GM23338 (cell line): Measurements from ENCODE around the gene KCNIP3. TPM values are rescaled to one million over a fixed set of nuclear protein-coding genes. Genes with fewer than 3 reads are reported as not detected.
A peak's percentile ranks its signal among the peaks of the same experiment; 100 is the strongest.

Experiments used
- ATAC-seq: fragments of 200-7000 bp; cut with Tn5 transposase; 3 replicates; pipeline ENCODE4 v1.9.1; 2020
- DNase-seq: peaks from one replicate; pipeline ENCODE4 v3.0.0-alpha.2; 2015; ENCODE audit warnings: low spot score
- H2AFZ ChIP-seq: fragments of 200-600 bp; sonication (generic); 2 replicates; pipeline ENCODE4 v1.8.0; 2016; ENCODE audit warnings: antibody characterized with exemption, mild to moderate bottlenecking, moderate library complexity
- H3F3A ChIP-seq: fragments of 200-600 bp; sonication (generic); replicated peaks from 2 replicates; pipeline ENCODE4 v1.8.0; 2017; ENCODE audit warnings: antibody characterized with exemption, mixed run types, low read depth
- H3K27ac ChIP-seq: fragments of 200-600 bp; sonication (generic); 2 replicates; pipeline ENCODE4 v1.6.1; 2016; ENCODE audit warnings: low read depth
- H3K27me3 ChIP-seq: fragments of 200-600 bp; sonication (generic); 2 replicates; pipeline ENCODE4 v1.8.0; 2016; ENCODE audit warnings: mild to moderate bottlenecking, mixed run types, moderate library complexity; ENCODE audit not compliant: insufficient read depth
- H3K36me3 ChIP-seq: fragments of 200-600 bp; sonication (generic); 2 replicates; pipeline ENCODE4 v1.8.0; 2016; ENCODE audit warnings: mild to moderate bottlenecking; ENCODE audit not compliant: insufficient read depth
- H3K4me1 ChIP-seq: fragments of 200-600 bp; sonication (generic); 2 replicates; pipeline ENCODE4 v1.8.0; 2016; ENCODE audit warnings: mild to moderate bottlenecking, moderate library complexity; ENCODE audit not compliant: insufficient read depth
- H3K4me2 ChIP-seq: fragments of 200-600 bp; sonication (generic); 2 replicates; pipeline ENCODE4 v1.7.1; 2017; ENCODE audit warnings: mixed run types
- H3K4me3 ChIP-seq: fragments of 200-600 bp; sonication (generic); 2 replicates; pipeline ENCODE4 v1.6.1; 2016; ENCODE audit warnings: mixed run types
- H3K79me2 ChIP-seq: fragments of 200-600 bp; sonication (generic); replicated peaks from 2 replicates; pipeline ENCODE4 v1.8.0; 2017; ENCODE audit warnings: mild to moderate bottlenecking; ENCODE audit not compliant: insufficient read depth
- H3K9me2 ChIP-seq: fragments of 200-600 bp; sonication (generic); 2 replicates; pipeline ENCODE4 v1.8.0; 2017; ENCODE audit not compliant: insufficient read depth
- H4K20me1 ChIP-seq: fragments of 200-600 bp; sonication (generic); replicated peaks from 2 replicates; pipeline ENCODE4 v1.8.0; 2017; ENCODE audit warnings: mild to moderate bottlenecking; ENCODE audit not compliant: insufficient read depth
- H3K27ac Mint-ChIP-seq: 2 replicates; pipeline ENCODE4 v1.8.0; 2020; ENCODE audit warnings: inconsistent platforms, mild to moderate bottlenecking, moderate library complexity, mixed read lengths
- H3K27me3 Mint-ChIP-seq: 3 replicates; pipeline ENCODE4 v1.8.0; 2022; ENCODE audit warnings: low read depth, mild to moderate bottlenecking, moderate library complexity, mixed read lengths, inconsistent platforms; ENCODE audit not compliant: insufficient read depth, poor library complexity
- H3K36me3 Mint-ChIP-seq: 3 replicates; pipeline ENCODE4 v1.8.0; 2021; ENCODE audit warnings: low read depth, mild to moderate bottlenecking, inconsistent platforms, moderate library complexity, mixed read lengths
- H3K4me1 Mint-ChIP-seq: 3 replicates; pipeline ENCODE4 v1.8.0; 2020; ENCODE audit warnings: mild to moderate bottlenecking, inconsistent platforms, mixed read lengths
- H3K4me3 Mint-ChIP-seq: 3 replicates; pipeline ENCODE4 v1.8.0; 2021; ENCODE audit warnings: moderate library complexity, mild to moderate bottlenecking, inconsistent platforms, mixed read lengths
- H3K9me3 Mint-ChIP-seq: 3 replicates; pipeline ENCODE4 v1.8.0; 2020; ENCODE audit warnings: moderate library complexity, mild to moderate bottlenecking, inconsistent platforms, mixed read lengths
- ETS1 ChIP-seq: IDR thresholded peaks from 2 replicates; pipeline ENCODE4 v1.6.1; 2016; ENCODE audit warnings: antibody characterized with exemption
- EZH2 ChIP-seq: fragments of 200-600 bp; sonication (generic); IDR thresholded peaks from one replicate; pipeline ENCODE4 v1.8.0; 2017; ENCODE audit warnings: antibody characterized with exemption, mild to moderate bottlenecking, low read depth; ENCODE audit not compliant: unreplicated experiment
- JUNB ChIP-seq: IDR thresholded peaks from one replicate; pipeline ENCODE4 v1.6.1; 2016; ENCODE audit warnings: antibody characterized with exemption; ENCODE audit not compliant: unreplicated experiment
- NANOG ChIP-seq: IDR thresholded peaks from 2 replicates; pipeline ENCODE4 v1.6.1; 2016; ENCODE audit warnings: antibody characterized with exemption, borderline replicate concordance
- POLR2AphosphoS5 ChIP-seq: IDR thresholded peaks from 2 replicates; pipeline ENCODE4 v1.6.1; 2016; ENCODE audit warnings: antibody characterized with exemption, low read depth
- ZNF114 ChIP-seq: fragments of 250-450 bp; sonication (Bioruptor Pico); IDR thresholded peaks from 2 replicates; pipeline ENCODE4 v1.5.0; 2020; ENCODE audit warnings: mild to moderate bottlenecking, moderate library complexity
- ZNF462 ChIP-seq: fragments of 250-450 bp; sonication (Bioruptor Pico); IDR thresholded peaks from 2 replicates; pipeline ENCODE4 v1.5.0; 2020; ENCODE audit warnings: mild to moderate bottlenecking, moderate library complexity
- polyA plus RNA-seq: library from polyadenylated mRNA; unstranded; fragments of >200 nt; fragmentation: Nextera tagmentation; extraction: Ambion mirVana; gene quantifications from 2 replicates; pipeline ENCODE4 v1.2.1, GENCODE V29; 2016
- total RNA-seq: library from RNA; depleted of rRNA; stranded (reverse); fragments of >200 nt; shearing (Covaris generic); gene quantifications from 2 replicates; pipeline ENCODE4 v1.2.3, GENCODE V29; 2014

Gene KCNIP3
- total and polyA plus RNA-seq, 2 experiments from 2014 or later, result 0.32 to 0.83 TPM

DNA sequence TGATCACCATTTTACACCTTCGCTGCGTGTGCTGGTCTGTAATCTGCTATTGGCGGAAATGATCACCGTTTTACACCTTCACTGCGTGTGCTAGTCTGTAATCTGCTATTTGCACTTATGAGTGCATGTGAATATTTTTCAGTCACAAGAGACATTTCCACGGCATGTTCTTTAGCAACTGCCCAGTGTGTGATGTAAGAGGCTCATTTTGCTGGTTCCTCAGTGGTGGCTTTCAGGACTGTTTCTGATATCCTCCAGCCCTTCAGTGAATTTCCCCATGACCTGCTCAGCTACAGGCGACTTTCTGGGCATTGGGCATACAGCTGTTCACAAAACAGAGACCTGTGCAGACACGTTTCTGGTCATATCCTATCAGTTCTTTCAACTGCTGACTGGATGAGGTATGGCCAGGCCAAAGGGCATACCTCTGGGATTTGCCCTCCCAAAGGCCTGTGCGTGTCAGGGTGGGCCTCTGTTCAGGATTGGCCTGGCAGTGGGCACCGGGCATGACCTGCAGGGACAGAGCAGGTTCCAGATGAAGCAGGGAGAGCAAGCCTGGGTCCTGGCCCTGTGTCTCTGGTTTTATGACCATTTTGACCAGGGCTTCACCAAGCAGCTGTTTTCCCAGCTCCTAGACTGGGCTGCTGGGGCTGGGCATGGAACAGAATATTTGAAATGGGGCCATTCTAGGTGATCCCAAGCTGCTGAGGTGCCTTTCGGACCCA is 23.4 kb upstream of the KCNIP3 start (continued):
- no peak for TF ChIP-seq JUNB
- no peak for TF ChIP-seq ETS1
- no peak for TF ChIP-seq ZNF114 (CRISPR knock-in tag)
- TF ChIP-seq EZH2, result no peak
- no peak for TF ChIP-seq NANOG

DNA sequence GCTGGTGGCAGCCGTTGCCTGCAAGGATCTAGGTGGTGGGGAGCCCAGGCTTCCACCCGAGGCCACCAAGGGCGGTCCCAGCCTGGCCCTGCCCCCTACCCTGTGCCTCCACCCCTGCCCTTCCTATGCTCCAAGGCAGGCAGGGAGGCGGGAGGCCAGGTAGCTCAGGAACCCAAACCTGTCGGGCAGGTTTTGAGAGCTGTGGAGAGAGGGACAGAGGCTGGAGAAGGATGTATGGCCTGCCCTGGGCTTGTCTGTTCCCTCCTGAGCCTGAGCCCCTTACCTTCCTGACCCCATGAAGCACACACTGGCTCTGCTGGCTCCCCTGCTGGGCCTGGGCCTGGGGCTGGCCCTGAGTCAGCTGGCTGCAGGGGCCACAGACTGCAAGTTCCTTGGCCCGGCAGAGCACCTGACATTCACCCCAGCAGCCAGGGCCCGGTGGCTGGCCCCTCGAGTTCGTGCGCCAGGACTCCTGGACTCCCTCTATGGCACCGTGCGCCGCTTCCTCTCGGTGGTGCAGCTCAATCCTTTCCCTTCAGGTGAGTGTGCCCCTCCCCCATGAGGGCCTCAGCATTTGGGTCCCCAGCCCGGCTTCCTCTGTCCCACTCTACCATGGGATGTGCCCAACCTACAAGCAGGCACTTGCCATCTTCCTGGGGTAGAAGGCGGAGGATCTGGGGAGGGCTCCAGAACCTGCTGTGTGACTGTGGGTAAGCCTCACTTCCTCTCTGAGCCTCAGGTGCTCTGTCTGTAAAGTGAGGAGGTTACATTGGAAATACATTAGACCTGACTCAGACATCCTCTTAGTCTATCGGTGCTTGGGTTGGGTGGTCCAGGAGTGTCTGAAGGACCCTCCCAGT is 22.6 kb upstream of the KCNIP3 start, which contains the start of gene PROM2:
Gene PROM2, plus strand, starts transcription at position 159 of the 860 bp plus-strand sequence. Its CDS starts 137 bp downstream, at position 296.
- H2AFZ ChIP-seq, result peak within 1 kb of the TSS; percentile 83
- peaks cover 21% of the 10 kb centered on the region for H3K27me3 Mint-ChIP-seq

More for the DNA sequence above, 22.6 kb upstream of the KCNIP3 start, which contains the start of gene PROM2:
- Mint-ChIP-seq H3K9me3 (no peaks in the 10 kb centered on the region; the same call in 2 of the 3 replicates), H3K27ac (peak within 1 kb of the TSS; percentile 93), H3K36me3 (no peaks in the 10 kb centered on the region; the same call in 2 of the 3 replicates), H3K4me3 (0 out of 3 replicates have a peak within 1 kb of the TSS, but pooled peaks have one; percentile 42), H3K4me1 (peaks cover 31% of the 10 kb centered on the region; the same call in 2 of the 3 replicates)
- no peaks in the 10 kb centered on the region for H3K9me2 ChIP-seq
- peak within 1 kb of the TSS; percentile 34; the same call in 1 of the 2 replicates for H3K4me3 ChIP-seq
- no peaks in the 10 kb centered on the region for H3K36me3 ChIP-seq
- H3K4me2 ChIP-seq, result peak within 1 kb of the TSS; percentile 68
- ATAC-seq (peak; percentile 88), DNase-seq (peak; percentile 89)
- no peaks in the 10 kb centered on the region for H3K27me3 ChIP-seq
- H3K79me2 ChIP-seq, result no peaks in the 10 kb centered on the region
- H4K20me1 ChIP-seq, result no peaks in the 10 kb centered on the region
- H3F3A ChIP-seq, result no peaks in the 10 kb centered on the region
- peaks cover 8% of the 10 kb centered on the region for H3K4me1 ChIP-seq
- no peak within 1 kb of the TSS for H3K27ac ChIP-seq
- peak; percentile 36; the same call in 1 of the 2 replicates for TF ChIP-seq POLR2AphosphoS5
- no peak for TF ChIP-seq ZNF462 (CRISPR knock-in tag)
